Gastrocnemius medialis (tissue), 4 donors: ENCODE results near the gene DENND1A. TPM values are rescaled to one million over a fixed set of nuclear protein-coding genes. Genes with fewer than 3 reads are reported as not detected.

ENCODE experiments used
- ATAC-seq, 2 donors: fragments of 150-250 bp; one replicate each; pipeline ENCODE4 v1.9.1; 2016
- DNase-seq, 2 donors: peaks; one replicate each; pipeline ENCODE4 v3.0.0-alpha.2; 2019
- H3K27ac ChIP-seq, 4 donors: fragments of 200-600 bp; sonication (generic); 1 replicate in 1 of 4; 2 replicates in 3 of 4; pipeline ENCODE4 v1.5.1; 2016 to 2018; ENCODE audit warnings: mild to moderate bottlenecking in 2 of 4, moderate library complexity in 1 of 4
- H3K27me3 ChIP-seq, 3 donors: fragments of 200-600 bp; sonication (generic) in 2 of 3; 1 replicate in 1 of 3; 2 replicates in 2 of 3; pipeline versions ENCODE4 v1.5.1 to v1.6.0; 2016 to 2019; ENCODE audit warnings: mild to moderate bottlenecking in 1 of 3, moderate library complexity in 1 of 3
- H3K36me3 ChIP-seq, 2 donors: fragments of 200-600 bp; sonication (generic) in 1 of 2; one replicate each; pipeline ENCODE4 v1.5.1; 2017 to 2018
- H3K4me1 ChIP-seq, 2 donors: fragments of 200-600 bp; sonication (generic) in 1 of 2; one replicate each; pipeline ENCODE4 v1.5.1; 2016 to 2017; ENCODE audit warnings: mild to moderate bottlenecking in 2 of 2
- H3K4me3 ChIP-seq, 4 donors: fragments of 200-600 bp; sonication (generic) in 3 of 4; 1 replicate in 1 of 4; 2 replicates in 3 of 4; pipeline ENCODE4 v1.5.1; 2016 to 2019; ENCODE audit warnings: mild to moderate bottlenecking in 2 of 4
- H3K9me3 ChIP-seq, 3 donors: fragments of 200-600 bp; sonication (generic) in 2 of 3; 1 replicate in 1 of 3; 2 replicates in 2 of 3; pipeline ENCODE4 v1.5.1; 2016 to 2019
- POLR2A ChIP-seq, 2 donors: fragments of 450-650 bp; IDR thresholded peaks; one replicate each; pipeline ENCODE4 v1.6.1; 2017; ENCODE audit warnings: antibody characterized with exemption in 2 of 2, mild to moderate bottlenecking in 2 of 2, moderate library complexity in 2 of 2
- in situ Hi-C, 4 donors: fragments of 200-750 bp; cut with MboI; loops; one replicate each; pipeline versions ENCODE4 v1.15.0 to v1.8.0; 2017; ENCODE audit warnings: low sequenced_read_pairs in 4 of 4
- intact Hi-C: fragments of 100-400 bp; cut with DNase I; formaldehyde crosslinking; loops from one replicate; pipeline ENCODE4 v1.15.1; 2023; ENCODE audit warnings: low total_unique reads
- total RNA-seq, 4 donors: library from RNA; depleted of rRNA; stranded (reverse); fragments of >200 nt; gene quantifications; one replicate each; pipeline versions ENCODE4 v1.1.0 to v1.2.3, GENCODE V29; 2016
- TF ChIP-seq, protein P1 (sequence below), 5 experiments: fragments of 450-650 bp in 3 of 5; fragments of 200-600 bp in 2 of 5; sonication (generic) in 2 of 5; IDR thresholded peaks in 4 of 5; conservative IDR thresholded peaks in 1 of 5; 1 replicate in 4 of 5; 2 replicates in 1 of 5; pipeline ENCODE4 v1.5.1; 2016 to 2019; ENCODE audit warnings: antibody characterized with exemption in 5 of 5, mild to moderate bottlenecking in 3 of 5, moderate library complexity in 3 of 5

DENND1A gene
- total RNA-seq, 4 donors from 2014 or later = 14.1 to 24.6 (median 16.4) TPM

DNA sequence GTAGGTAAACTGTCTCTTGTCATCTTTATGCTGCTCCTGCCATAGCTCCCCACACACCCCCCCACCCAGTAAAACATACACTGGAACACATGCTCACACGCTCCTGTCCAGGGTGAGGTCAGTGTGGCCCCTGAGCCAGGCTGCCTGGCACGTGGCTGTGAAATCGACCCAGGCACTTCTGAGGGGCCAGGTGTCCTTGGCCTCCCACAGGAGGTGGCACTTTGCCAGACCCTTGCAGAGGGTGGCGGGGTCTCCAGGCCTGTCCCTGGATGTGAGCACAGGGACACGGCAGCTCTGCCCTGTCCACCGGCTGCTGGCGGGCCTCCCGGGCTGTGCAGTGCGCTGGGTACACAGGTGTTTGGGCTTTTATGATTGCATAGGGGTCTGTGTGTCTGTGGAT, 583.9 kb downstream of the DENND1A start:
- no peak for ATAC-seq
- intact Hi-C loops = loop anchor here (10.0 kb wide), 1 partner anchor 261 kb away; no protein-coding TSS in a partner anchor

DNA sequence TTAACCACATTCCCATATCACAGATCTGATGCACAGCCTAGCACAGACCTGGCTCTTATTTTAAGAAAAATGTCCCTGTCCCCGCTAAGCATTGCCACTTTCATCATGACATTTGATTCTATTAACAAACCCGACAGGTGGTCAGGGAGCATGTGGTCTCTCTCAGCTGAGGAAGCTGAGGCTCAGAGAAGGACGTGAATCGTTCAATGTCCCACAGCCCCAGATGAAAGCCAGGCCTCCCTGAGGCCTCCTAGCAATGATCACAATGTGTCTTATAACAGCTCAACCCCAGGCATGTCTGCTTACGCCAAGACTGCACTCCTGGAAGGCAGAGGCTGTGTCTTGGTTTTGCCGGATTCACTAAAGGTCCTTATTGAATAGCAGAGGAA, 584.4 kb downstream of the DENND1A start:
- intact Hi-C loops = loop anchor here (10.0 kb wide), 1 partner anchor 261 kb away; no protein-coding TSS in a partner anchor
- in situ Hi-C loops = loop anchor here in 3 of 4 donors (25.0 kb wide), 3 partner anchors 158 to 258 kb away; no protein-coding TSS in a partner anchor
- Histone ChIP-seq H3K36me3 (no peaks in the 10 kb centered on the region), H3K4me3 (no peak overlapping the region), H3K27ac (no peak overlapping the region), H3K27me3 (peaks cover 0 to 7% (median 0%) of the 10 kb centered on the region in 3 donors), H3K4me1 (peaks cover 0 to 5% of the 10 kb centered on the region in 2 donors), H3K9me3 (no peaks in the 10 kb centered on the region)
- DNase-seq = no peak
- TF ChIP-seq, protein P1, sequence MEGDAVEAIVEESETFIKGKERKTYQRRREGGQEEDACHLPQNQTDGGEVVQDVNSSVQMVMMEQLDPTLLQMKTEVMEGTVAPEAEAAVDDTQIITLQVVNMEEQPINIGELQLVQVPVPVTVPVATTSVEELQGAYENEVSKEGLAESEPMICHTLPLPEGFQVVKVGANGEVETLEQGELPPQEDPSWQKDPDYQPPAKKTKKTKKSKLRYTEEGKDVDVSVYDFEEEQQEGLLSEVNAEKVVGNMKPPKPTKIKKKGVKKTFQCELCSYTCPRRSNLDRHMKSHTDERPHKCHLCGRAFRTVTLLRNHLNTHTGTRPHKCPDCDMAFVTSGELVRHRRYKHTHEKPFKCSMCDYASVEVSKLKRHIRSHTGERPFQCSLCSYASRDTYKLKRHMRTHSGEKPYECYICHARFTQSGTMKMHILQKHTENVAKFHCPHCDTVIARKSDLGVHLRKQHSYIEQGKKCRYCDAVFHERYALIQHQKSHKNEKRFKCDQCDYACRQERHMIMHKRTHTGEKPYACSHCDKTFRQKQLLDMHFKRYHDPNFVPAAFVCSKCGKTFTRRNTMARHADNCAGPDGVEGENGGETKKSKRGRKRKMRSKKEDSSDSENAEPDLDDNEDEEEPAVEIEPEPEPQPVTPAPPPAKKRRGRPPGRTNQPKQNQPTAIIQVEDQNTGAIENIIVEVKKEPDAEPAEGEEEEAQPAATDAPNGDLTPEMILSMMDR (IDR thresholded peaks at IDR 0.05 in 4 of 5, conservative IDR thresholded peaks at IDR 0.05 in 1 of 5) = no peak
- no peak for TF ChIP-seq POLR2A (IDR thresholded peaks at IDR 0.05)
- peak in 1 of 2 donors; percentile 31 for ATAC-seq

More for the DNA sequence above, 583.9 kb downstream of the DENND1A start:
- in situ Hi-C loops = loop anchor here in 3 of 4 donors (25.0 kb wide), 3 partner anchors 159 to 259 kb away; no protein-coding TSS in a partner anchor
- no peak for TF ChIP-seq POLR2A (IDR thresholded peaks at IDR 0.05)
- TF ChIP-seq, protein P1 (IDR thresholded peaks at IDR 0.05 in 4 of 5, conservative IDR thresholded peaks at IDR 0.05 in 1 of 5) = no peak
- peaks cover 0 to 5% of the 10 kb centered on the region in 2 donors for H3K4me1 ChIP-seq
- H3K4me3 ChIP-seq = no peak overlapping the region
- DNase-seq = no peak
- no peaks in the 10 kb centered on the region for H3K9me3 ChIP-seq
- H3K36me3 ChIP-seq = no peaks in the 10 kb centered on the region
- no peak overlapping the region for H3K27ac ChIP-seq
- peaks cover 0 to 7% (median 0%) of the 10 kb centered on the region in 3 donors for H3K27me3 ChIP-seq

DNA sequence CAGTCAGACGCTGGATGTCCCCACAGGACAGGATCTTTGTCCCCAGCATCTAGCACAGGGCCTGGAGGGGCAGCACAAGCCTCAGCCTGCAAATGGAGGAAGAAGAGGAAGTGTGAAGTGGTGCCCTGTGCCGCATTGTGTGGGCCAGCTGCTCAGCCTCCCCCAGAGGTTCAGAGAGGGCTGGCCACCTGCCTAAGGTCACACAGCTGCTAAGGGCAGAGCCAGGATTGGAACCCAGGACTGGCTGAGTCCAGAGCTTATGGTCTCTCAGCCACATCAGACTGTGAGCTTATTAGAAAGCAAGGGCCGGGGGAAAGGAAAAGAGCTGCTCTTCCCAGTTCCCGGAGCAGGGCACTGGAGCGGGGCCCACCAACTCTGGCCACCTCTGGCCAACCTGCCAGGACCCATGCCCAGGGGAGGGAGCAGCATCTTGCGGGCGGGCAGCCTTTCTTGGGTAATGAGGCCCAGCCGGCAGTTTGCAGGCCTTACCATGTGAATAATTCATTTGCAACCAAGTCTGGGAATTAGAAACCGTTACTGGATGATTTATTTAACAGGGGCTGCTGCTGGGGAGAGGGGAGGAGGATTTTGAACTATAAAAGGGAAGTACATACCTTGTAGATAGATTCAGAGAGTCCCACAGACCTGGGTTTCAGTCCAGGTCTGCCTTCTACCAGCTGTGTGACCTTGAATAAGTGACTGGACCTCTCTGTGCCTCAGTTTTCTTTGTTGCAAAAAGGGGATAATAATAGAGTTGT, 585.6 kb downstream of the DENND1A start:
- Histone ChIP-seq H3K9me3 (no peaks in the 10 kb centered on the region), H3K4me1 (peaks cover 4 to 10% of the 10 kb centered on the region in 2 donors), H3K27ac (no peak overlapping the region), H3K27me3 (peaks cover 0 to 2% (median 0%) of the 10 kb centered on the region in 3 donors), H3K4me3 (no peak overlapping the region), H3K36me3 (no peaks in the 10 kb centered on the region)
- TF ChIP-seq POLR2A (IDR thresholded peaks at IDR 0.05) = no peak
- TF ChIP-seq, protein P1 (IDR thresholded peaks at IDR 0.05 in 4 of 5, conservative IDR thresholded peaks at IDR 0.05 in 1 of 5) = no peak
- in situ Hi-C loops = loop anchor here in 3 of 4 donors (25.0 kb wide), 3 partner anchors 157 to 257 kb away; no protein-coding TSS in a partner anchor
- ATAC-seq (no peak), DNase-seq (no peak)
- intact Hi-C loops = loop anchor here (10.0 kb wide), 1 partner anchor 260 kb away; no protein-coding TSS in a partner anchor

DNA sequence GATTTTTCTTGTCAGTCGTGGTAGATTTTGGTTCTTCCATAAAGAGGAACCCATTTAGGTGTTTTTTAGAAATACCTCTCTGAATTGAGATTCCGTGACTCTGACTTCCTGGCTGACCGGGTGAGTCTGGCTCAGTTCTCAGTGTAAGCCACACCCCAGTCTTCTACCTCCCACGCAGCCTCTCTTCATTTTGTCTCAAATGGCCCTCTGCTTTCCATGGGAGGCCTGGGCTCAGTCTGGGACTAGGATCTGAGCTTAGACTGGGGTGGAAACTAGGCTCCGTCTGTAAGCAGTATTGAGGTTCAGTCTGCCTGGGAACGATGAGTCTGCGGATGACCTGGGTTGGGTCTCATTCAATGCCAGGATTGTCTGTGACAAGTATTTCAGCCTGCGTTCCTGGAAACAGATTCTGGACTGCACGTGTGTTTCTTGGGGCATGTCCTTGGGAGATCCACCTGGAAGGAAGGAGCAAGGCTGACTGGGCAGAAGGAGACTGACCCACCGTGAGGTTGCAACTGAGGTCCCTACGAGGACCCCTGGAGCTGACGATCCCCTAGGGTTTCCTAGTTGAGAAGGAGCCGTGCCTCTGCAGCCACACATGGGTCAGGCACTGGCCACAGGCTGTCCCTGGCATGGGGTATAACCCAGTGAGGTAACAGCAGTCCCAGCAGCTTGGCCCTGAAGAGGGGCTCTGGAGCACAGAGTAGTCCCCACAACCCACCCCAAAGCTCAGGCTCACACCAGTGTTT, 586.3 kb downstream of the DENND1A start:
- no peak for ATAC-seq
- H3K4me3 ChIP-seq = no peak overlapping the region
- no peak for DNase-seq
- no peak overlapping the region for H3K27ac ChIP-seq
- H3K9me3 ChIP-seq = no peaks in the 10 kb centered on the region
- H3K27me3 ChIP-seq = no peaks in the 10 kb centered on the region
- H3K4me1 ChIP-seq = peaks cover 4 to 10% of the 10 kb centered on the region in 2 donors
- intact Hi-C loops (loop anchor here (10.0 kb wide), 1 partner anchor 259 kb away; no protein-coding TSS in a partner anchor), in situ Hi-C loops (loop anchor here in 3 of 4 donors (25.0 kb wide), 3 partner anchors 156 to 256 kb away; no protein-coding TSS in a partner anchor)
- TF ChIP-seq, protein P1 (IDR thresholded peaks at IDR 0.05 in 4 of 5, conservative IDR thresholded peaks at IDR 0.05 in 1 of 5) = no peak
- H3K36me3 ChIP-seq = no peaks in the 10 kb centered on the region
